GM12892 (cell line): Measurements from ENCODE around the gene CLCA4.

ENCODE experiments used
- POLR2A ChIP-seq: IDR thresholded peaks from 2 replicates; pipeline ENCODE4 v1.6.1; 2011; ENCODE audit warnings: low read depth, low read length, control low read depth
- POLR2AphosphoS5 ChIP-seq: IDR thresholded peaks from 2 replicates; pipeline ENCODE4 v1.6.1; 2011; ENCODE audit warnings: low read depth, low read length, control low read depth
- TAF1 ChIP-seq: IDR thresholded peaks from 2 replicates; pipeline ENCODE4 v1.6.1; 2011; ENCODE audit warnings: low read depth, mild to moderate bottlenecking, control low read depth, low read length, borderline replicate concordance

DNA sequence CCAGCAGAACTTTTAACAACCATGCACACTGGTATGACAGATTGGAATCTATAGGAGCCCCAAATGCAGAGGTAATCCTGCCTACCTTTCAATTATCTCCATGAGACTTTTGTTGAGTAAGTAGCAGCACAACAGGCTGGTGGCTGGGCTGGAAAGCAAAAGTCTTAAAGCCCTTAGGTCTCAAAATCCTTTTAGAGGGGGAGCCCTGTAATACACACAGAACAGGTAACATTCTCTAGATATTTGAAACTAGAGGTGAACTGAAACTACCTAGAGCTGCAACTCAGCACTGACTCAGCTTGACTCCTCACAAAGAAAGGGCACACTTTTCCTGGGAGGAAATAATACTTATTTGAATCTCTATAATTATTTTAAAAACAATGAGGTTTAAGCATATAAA is 71.5 kb downstream of the CLCA4 start:
- no peak for TF ChIP-seq POLR2A
- no peak for TF ChIP-seq TAF1
- TF ChIP-seq POLR2AphosphoS5, result no peak
